Lung (tissue), 12 donors: ENCODE measurements around the gene RAMP3. TPM values are rescaled to one million over a fixed set of nuclear protein-coding genes. Genes with fewer than 3 reads are reported as not detected.

Experiments used
- ATAC-seq: fragments of 200-7000 bp; cut with Tn5 transposase; one replicate; pipeline ENCODE4 v1.9.1; 2020; ENCODE audit warnings: moderate number of reproducible peaks; ENCODE audit not compliant: insufficient read depth, low FRiP score
- DNase-seq, 3 donors: peaks; one replicate each; pipeline ENCODE4 v3.0.0-alpha.2; 2013 to 2017
- H3K27ac ChIP-seq, 2 donors: one replicate each; pipeline ENCODE4 v1.5.1; 2013; ENCODE audit warnings: mild to moderate bottlenecking in 2 of 2, moderate library complexity in 2 of 2, control low read depth in 1 of 2, inconsistent platforms in 1 of 2, low read depth in 1 of 2, low read length in 1 of 2
- H3K27me3 ChIP-seq, 3 donors: one replicate each; pipeline ENCODE4 v1.5.1; 2013; ENCODE audit warnings: low read length in 2 of 3; ENCODE audit not compliant: control insufficient read depth in 3 of 3, insufficient read depth in 3 of 3
- H3K36me3 ChIP-seq, 4 donors: one replicate each; pipeline ENCODE4 v1.5.1; 2013; ENCODE audit warnings: low read length in 4 of 4, mild to moderate bottlenecking in 1 of 4, moderate library complexity in 1 of 4; ENCODE audit not compliant: control insufficient read depth in 4 of 4, insufficient read depth in 4 of 4
- H3K4me1 ChIP-seq, 5 donors: one replicate each; pipeline ENCODE4 v1.5.1; 2013; ENCODE audit warnings: low read length in 5 of 5, mild to moderate bottlenecking in 2 of 5, moderate library complexity in 1 of 5; ENCODE audit not compliant: control insufficient read depth in 5 of 5, insufficient read depth in 5 of 5
- H3K4me3 ChIP-seq: one replicate; pipeline ENCODE4 v1.5.1; 2013; ENCODE audit warnings: mild to moderate bottlenecking, control low read depth, moderate library complexity
- H3K9ac ChIP-seq, 2 donors: one replicate each; pipeline ENCODE4 v1.5.1; 2013; ENCODE audit warnings: low read length in 2 of 2, control low read depth in 1 of 2; ENCODE audit not compliant: insufficient read depth in 1 of 2
- H3K9me3 ChIP-seq, 4 donors: one replicate each; pipeline ENCODE4 v1.5.1; 2013; ENCODE audit warnings: low read length in 3 of 4, mild to moderate bottlenecking in 1 of 4, moderate library complexity in 1 of 4; ENCODE audit not compliant: control insufficient read depth in 4 of 4, insufficient read depth in 3 of 4
- WGBS, 2 donors: extraction: QIAGEN DNeasy Blood & Tissue Kit; methylation state at CpG; one replicate each; pipeline ENCODE4 v1.1.7; 2013; 5-methylcytosine and 5-hydroxymethylcytosine counted together
- polyA plus RNA-seq, 2 donors: library from polyadenylated mRNA; stranded (reverse); fragments of 200-250 nt; gene quantifications; one replicate each; pipeline ENCODE4 v1.2.1, GENCODE V29; 2013
- total RNA-seq, 2 donors: library from RNA; depleted of rRNA in 1 of 2; stranded (reverse); fragments of >200 nt in 1 of 2; gene quantifications; one replicate each; pipeline ENCODE4 v1.2.1, GENCODE V29; 2014 to 2021
- TF ChIP-seq, protein P1 (sequence below): IDR thresholded peaks from 2 replicates; pipeline ENCODE4 v1.5.1; 2012; ENCODE audit warnings: mild to moderate bottlenecking; ENCODE audit errors: control extremely low read depth, extremely low read depth
- donor health status: control.
- donor health status: control.
- donor health status: Bipolar disorder and iron deficiency.
- donor health status: healthy.
- donor health status: DM: yes; HTN: yes; CAD: no.

The RAMP3 gene
- total and polyA plus RNA-seq, 4 donors, result 47.3 to 116 (median 63.3) TPM

- Histone ChIP-seq H3K4me3 (no peak overlapping the region), H3K9me3 (no peaks in the 10 kb centered on the region), H3K27me3 (no peaks in the 10 kb centered on the region), H3K27ac (no peak overlapping the region), H3K4me1 (peaks cover 0 to 9% (median 0%) of the 10 kb centered on the region in 5 donors), H3K9ac (no peak overlapping the region), H3K36me3 (no peaks in the 10 kb centered on the region)
- DNase-seq, result no peak
- TF ChIP-seq, protein P1, sequence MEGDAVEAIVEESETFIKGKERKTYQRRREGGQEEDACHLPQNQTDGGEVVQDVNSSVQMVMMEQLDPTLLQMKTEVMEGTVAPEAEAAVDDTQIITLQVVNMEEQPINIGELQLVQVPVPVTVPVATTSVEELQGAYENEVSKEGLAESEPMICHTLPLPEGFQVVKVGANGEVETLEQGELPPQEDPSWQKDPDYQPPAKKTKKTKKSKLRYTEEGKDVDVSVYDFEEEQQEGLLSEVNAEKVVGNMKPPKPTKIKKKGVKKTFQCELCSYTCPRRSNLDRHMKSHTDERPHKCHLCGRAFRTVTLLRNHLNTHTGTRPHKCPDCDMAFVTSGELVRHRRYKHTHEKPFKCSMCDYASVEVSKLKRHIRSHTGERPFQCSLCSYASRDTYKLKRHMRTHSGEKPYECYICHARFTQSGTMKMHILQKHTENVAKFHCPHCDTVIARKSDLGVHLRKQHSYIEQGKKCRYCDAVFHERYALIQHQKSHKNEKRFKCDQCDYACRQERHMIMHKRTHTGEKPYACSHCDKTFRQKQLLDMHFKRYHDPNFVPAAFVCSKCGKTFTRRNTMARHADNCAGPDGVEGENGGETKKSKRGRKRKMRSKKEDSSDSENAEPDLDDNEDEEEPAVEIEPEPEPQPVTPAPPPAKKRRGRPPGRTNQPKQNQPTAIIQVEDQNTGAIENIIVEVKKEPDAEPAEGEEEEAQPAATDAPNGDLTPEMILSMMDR, result no peak
- no peak for ATAC-seq
- 91 to 94% methylated on average over 3 of the region's 3 CpGs for WGBS, 2 donors
Measured at GRCh38 chr7:45177801-45178200, 20.2 kb downstream of the RAMP3 start.

- no peak overlapping the region for H3K27ac ChIP-seq
- ATAC-seq (no peak), DNase-seq (no peak)
- no peak overlapping the region for H3K9ac ChIP-seq
- WGBS, 2 donors, result 73 to 81% methylated on average over 13 of the region's 13 CpGs
- TF ChIP-seq, protein P1, result no peak
- no peak overlapping the region for H3K4me3 ChIP-seq
- H3K27me3 ChIP-seq, result no peaks in the 10 kb centered on the region
- H3K9me3 ChIP-seq, result no peaks in the 10 kb centered on the region
- peaks cover 0 to 9% (median 0%) of the 10 kb centered on the region in 5 donors for H3K4me1 ChIP-seq
- no peaks in the 10 kb centered on the region for H3K36me3 ChIP-seq
Measured at GRCh38 chr7:45178241-45179225, 20.9 kb downstream of the RAMP3 start.

DNA sequence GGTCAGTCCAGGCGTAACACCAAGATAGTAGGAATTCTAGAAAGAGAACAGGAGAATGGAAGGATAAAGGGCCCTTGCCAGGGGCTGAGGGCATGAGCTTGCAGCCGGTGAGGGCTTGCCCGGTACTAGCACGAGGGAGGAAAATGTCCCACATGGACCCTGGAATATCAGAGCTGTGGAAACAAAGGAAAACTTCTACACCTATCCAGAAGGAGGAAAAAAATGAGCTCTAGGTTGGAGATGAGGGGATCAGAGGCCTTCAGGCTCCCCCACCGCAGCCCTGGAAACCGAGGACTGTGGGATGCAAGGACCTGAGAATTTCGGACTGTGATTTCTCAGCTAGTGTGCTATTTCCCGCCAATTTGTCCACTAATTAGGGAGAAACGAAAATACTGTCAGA lies 22.1 kb downstream of the RAMP3 start:
- Histone ChIP-seq H3K4me1 (peaks cover 0 to 10% (median 0%) of the 10 kb centered on the region in 5 donors), H3K4me3 (no peak overlapping the region), H3K27me3 (no peaks in the 10 kb centered on the region), H3K36me3 (no peaks in the 10 kb centered on the region), H3K9me3 (no peaks in the 10 kb centered on the region), H3K27ac (no peak overlapping the region), H3K9ac (no peak overlapping the region)
- 80 to 88% methylated on average over 9 of the region's 9 CpGs for WGBS, 2 donors
- ATAC-seq (no peak), DNase-seq (no peak)
- TF ChIP-seq, protein P1, result no peak
